H9 (cell line): ENCODE results near the gene HYAL3. TPM values are rescaled to one million over a fixed set of nuclear protein-coding genes. Genes with fewer than 3 reads are reported as not detected.
"Not testable (repeated sequence)": the region's sequence is repeated elsewhere in the genome, so short reads cannot be mapped to it uniquely, and the experiment has no call there.

Source experiments
- DNase-seq: peaks from one replicate; pipeline ENCODE4 v3.0.0-alpha.2; 2017
- H2AFZ ChIP-seq: one replicate; pipeline ENCODE4 v1.6.1; 2013; ENCODE audit warnings: mild to moderate bottlenecking, low read length, control low read depth, moderate library complexity
- H2AK5ac ChIP-seq: 2 replicates; pipeline ENCODE4 v1.6.1; 2013; ENCODE audit warnings: low read length, control low read depth, mixed read lengths; ENCODE audit not compliant: insufficient read length
- H2BK120ac ChIP-seq: one replicate; pipeline ENCODE4 v1.6.1; 2013; ENCODE audit warnings: low read depth, mild to moderate bottlenecking, low read length, control low read depth, inconsistent platforms; ENCODE audit not compliant: poor library complexity, severe bottlenecking
- H2BK12ac ChIP-seq: 2 replicates; pipeline ENCODE4 v1.6.1; 2013; ENCODE audit warnings: low read length, control low read depth, mixed read lengths, low read depth; ENCODE audit not compliant: insufficient read length
- H2BK15ac ChIP-seq: 2 replicates; pipeline ENCODE4 v1.6.1; 2013; ENCODE audit warnings: low read depth, low read length, control low read depth
- H2BK20ac ChIP-seq: one replicate; pipeline ENCODE4 v1.6.1; 2013; ENCODE audit warnings: low read depth, mild to moderate bottlenecking, low read length, control low read depth, inconsistent platforms; ENCODE audit not compliant: poor library complexity, severe bottlenecking
- H2BK5ac ChIP-seq: 2 replicates; pipeline ENCODE4 v1.6.1; 2013; ENCODE audit warnings: low read length, control low read depth, mixed read lengths; ENCODE audit not compliant: insufficient read length
- H3K14ac ChIP-seq: 2 replicates; pipeline ENCODE4 v1.6.1; 2013; ENCODE audit warnings: low read length, control low read depth; ENCODE audit not compliant: insufficient read depth
- H3K18ac ChIP-seq: 2 replicates; pipeline ENCODE4 v1.6.1; 2013; ENCODE audit warnings: low read depth, mild to moderate bottlenecking, mixed read lengths, low read length, control low read depth; ENCODE audit not compliant: insufficient read length
- H3K23ac ChIP-seq: 2 replicates; pipeline ENCODE4 v1.6.1; 2013; ENCODE audit warnings: low read length, control low read depth, mixed read lengths, low read depth; ENCODE audit not compliant: insufficient read length
- H3K23me2 ChIP-seq: 2 replicates; pipeline ENCODE4 v1.6.1; 2013; ENCODE audit warnings: low read depth, mild to moderate bottlenecking, mixed read lengths, low read length, control low read depth; ENCODE audit not compliant: insufficient read length, poor library complexity, severe bottlenecking
- H3K27ac ChIP-seq: 2 replicates; pipeline ENCODE4 v1.5.1; 2013; ENCODE audit warnings: low read length, control low read depth, mixed read lengths, low read depth; ENCODE audit not compliant: insufficient read length
- H3K27me3 ChIP-seq: 2 replicates; pipeline ENCODE4 v1.6.1; 2013; ENCODE audit warnings: low read length, control low read depth, inconsistent platforms; ENCODE audit not compliant: insufficient read depth
- H3K4ac ChIP-seq: 2 replicates; pipeline ENCODE4 v1.6.1; 2013; ENCODE audit warnings: low read depth, mild to moderate bottlenecking, control low read depth, inconsistent platforms, low read length, moderate library complexity
- H3K4me1 ChIP-seq: 2 replicates; pipeline ENCODE4 v1.6.1; 2013; ENCODE audit warnings: low read length, control low read depth, inconsistent platforms; ENCODE audit not compliant: insufficient read depth
- H3K4me2 ChIP-seq: 2 replicates; pipeline ENCODE4 v1.6.1; 2013; ENCODE audit warnings: low read length, control low read depth, mixed read lengths; ENCODE audit not compliant: insufficient read length, insufficient read depth
- H3K56ac ChIP-seq: 2 replicates; pipeline ENCODE4 v1.6.1; 2013; ENCODE audit warnings: low read depth, mild to moderate bottlenecking, mixed read lengths, low read length, control low read depth; ENCODE audit not compliant: insufficient read length
- H3K79me1 ChIP-seq: 2 replicates; pipeline ENCODE4 v1.6.1; 2013; ENCODE audit warnings: low read depth, mild to moderate bottlenecking, moderate library complexity, low read length, control low read depth, inconsistent platforms; ENCODE audit not compliant: insufficient read depth, poor library complexity, severe bottlenecking
- H3K79me2 ChIP-seq: 2 replicates; pipeline ENCODE4 v1.6.1; 2013; ENCODE audit warnings: low read length, control low read depth, inconsistent platforms; ENCODE audit not compliant: insufficient read depth
- H3K9ac ChIP-seq: 2 replicates; pipeline ENCODE4 v1.6.1; 2013; ENCODE audit warnings: low read length, control low read depth, mixed read lengths; ENCODE audit not compliant: insufficient read length; ENCODE audit errors: extremely low read depth
- H3K9me3 ChIP-seq: one replicate; pipeline ENCODE4 v1.6.1; 2013; ENCODE audit warnings: low read depth, low read length, inconsistent platforms; ENCODE audit not compliant: control insufficient read depth
- H3T11ph ChIP-seq: one replicate; pipeline ENCODE4 v1.6.1; 2013; ENCODE audit warnings: mild to moderate bottlenecking, low read length, control low read depth, inconsistent platforms
- H4K20me1 ChIP-seq: one replicate; pipeline ENCODE4 v1.6.1; 2013; ENCODE audit not compliant: control insufficient read depth, insufficient read length, insufficient read depth
- H4K5ac ChIP-seq: 2 replicates; pipeline ENCODE4 v1.6.1; 2013; ENCODE audit warnings: low read depth, mild to moderate bottlenecking, mixed read lengths, low read length, control low read depth; ENCODE audit not compliant: insufficient read length
- H4K8ac ChIP-seq: replicated peaks from 2 replicates; pipeline ENCODE4 v1.6.1; 2013; ENCODE audit warnings: low read length, control low read depth, mixed read lengths, low read depth; ENCODE audit not compliant: insufficient read length
- H4K91ac ChIP-seq: 2 replicates; pipeline ENCODE4 v1.6.1; 2013; ENCODE audit warnings: low read depth, mild to moderate bottlenecking, moderate library complexity, mixed read lengths, low read length, control low read depth; ENCODE audit not compliant: insufficient read length
- H3K27ac Mint-ChIP-seq, 3 experiments: 2 replicates in 2 of 3; 3 replicates in 1 of 3; pipeline ENCODE4 v1.8.0; 2020 to 2021; ENCODE audit warnings: mixed read lengths in 3 of 3, mild to moderate bottlenecking in 1 of 3, moderate library complexity in 1 of 3
- H3K27me3 Mint-ChIP-seq: 2 replicates; pipeline ENCODE4 v1.8.0; 2021; ENCODE audit warnings: low read depth, mild to moderate bottlenecking, moderate library complexity, mixed read lengths
- H3K36me3 Mint-ChIP-seq, 3 experiments: 2 replicates in 2 of 3; 3 replicates in 1 of 3; pipeline ENCODE4 v1.8.0; 2020 to 2021; ENCODE audit warnings: low read depth in 3 of 3, mixed read lengths in 3 of 3; ENCODE audit not compliant: insufficient read depth in 1 of 3
- H3K4me1 Mint-ChIP-seq, 2 experiments: 2 replicates each; pipeline ENCODE4 v1.8.0; 2020; ENCODE audit warnings: mixed read lengths in 2 of 2
- H3K4me3 Mint-ChIP-seq, 2 experiments: 2 replicates in 1 of 2; 3 replicates in 1 of 2; pipeline ENCODE4 v1.8.0; 2020 to 2021; ENCODE audit warnings: mild to moderate bottlenecking in 2 of 2, mixed read lengths in 2 of 2, moderate library complexity in 1 of 2
- H3K9me3 Mint-ChIP-seq, 2 experiments: 2 replicates in 1 of 2; 3 replicates in 1 of 2; pipeline ENCODE4 v1.8.0; 2020; ENCODE audit warnings: mild to moderate bottlenecking in 2 of 2, mixed read lengths in 2 of 2, moderate library complexity in 1 of 2
- WGBS: extraction: QIAGEN DNeasy Blood & Tissue Kit; methylation state at CpG from one replicate; pipeline ENCODE4 v1.1.7; 2013; ENCODE audit warnings: missing lambda C conversion rate, low lambda C conversion rate, mixed read lengths; ENCODE audit not compliant: insufficient read length; ENCODE audit errors: extremely low coverage; 5-methylcytosine and 5-hydroxymethylcytosine counted together
- total RNA-seq: library from RNA; stranded (reverse); gene quantifications from 2 replicates; pipeline ENCODE4 v1.2.1, GENCODE V29; 2021
- TF ChIP-seq, protein P1 (sequence below): fragments of 200-600 bp; sonication (generic); conservative IDR thresholded peaks from 3 replicates; pipeline ENCODE4 v1.8.0; 2021; ENCODE audit warnings: antibody characterized with exemption, mild to moderate bottlenecking

HYAL3 gene
- total RNA-seq, 1 experiment from 2014 or later, result 3.1 TPM

DNA sequence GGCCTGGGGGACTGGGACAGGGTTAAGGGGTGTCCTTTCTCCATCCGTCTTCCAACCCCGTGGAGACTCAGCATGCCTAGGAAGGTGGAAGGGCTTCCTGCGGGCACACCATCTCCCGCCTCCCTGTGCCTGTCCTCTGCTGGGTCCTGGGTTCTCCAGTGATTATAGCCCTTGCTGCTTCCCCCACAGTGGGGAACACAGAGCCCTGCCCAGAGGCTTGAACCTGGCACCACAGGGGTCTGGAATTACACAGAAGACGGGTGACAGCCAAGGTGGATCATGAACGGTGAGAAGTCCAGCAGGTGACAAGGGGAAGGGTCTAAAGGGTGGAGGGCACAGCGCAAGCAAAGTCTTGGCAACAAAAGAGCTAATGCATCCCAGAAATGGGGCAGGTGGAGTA, 36.4 kb downstream of the HYAL3 start:
- peak overlapping the region in 2 of 3 experiments; percentile 26 to 73; a peak in 2 of 7 replicates for H3K27ac Mint-ChIP-seq

GRCh38 chr3:50262200-50262599, 37.0 kb downstream of the HYAL3 start:
- not testable (repeated sequence) for H3K18ac ChIP-seq, H3K4ac ChIP-seq, H3T11ph ChIP-seq, H3K27ac ChIP-seq, H3K9me3 Mint-ChIP-seq, H3K56ac ChIP-seq, H3K27me3 Mint-ChIP-seq, H3K23ac ChIP-seq, H3K14ac ChIP-seq, H3K79me2 ChIP-seq, H3K9ac ChIP-seq, H3K4me1 ChIP-seq, H2AFZ ChIP-seq, H3K79me1 ChIP-seq, H4K8ac ChIP-seq, H4K91ac ChIP-seq, H2BK15ac ChIP-seq, H4K20me1 ChIP-seq, H2AK5ac ChIP-seq, H2BK120ac ChIP-seq, H3K27me3 ChIP-seq, H3K9me3 ChIP-seq, H2BK5ac ChIP-seq, H2BK20ac ChIP-seq, H3K23me2 ChIP-seq, H3K4me3 Mint-ChIP-seq, H3K27ac Mint-ChIP-seq, H2BK12ac ChIP-seq, H3K4me2 ChIP-seq, DNase-seq, H4K5ac ChIP-seq
- H3K4me1 Mint-ChIP-seq, result peaks cover 38 to 69% of the 10 kb centered on the region in 2 experiments
- H3K36me3 Mint-ChIP-seq, result peaks cover 7 to 19% (median 17%) of the 10 kb centered on the region in 3 experiments; a peak in 6 of 7 replicates
- WGBS, result no CpG with 5 or more reads among the region's 4 CpGs

More for the DNA sequence above, 36.4 kb downstream of the HYAL3 start:
- Histone ChIP-seq H4K5ac (no peak overlapping the region), H3K79me1 (no peaks in the 10 kb centered on the region), H3T11ph (no peak overlapping the region), H3K56ac (no peak overlapping the region), H3K79me2 (no peaks in the 10 kb centered on the region), H3K9ac (no peak overlapping the region), H2BK5ac (no peak overlapping the region), H3K27ac (no peak overlapping the region), H4K91ac (no peak overlapping the region), H2BK15ac (no peak overlapping the region), H3K4me2 (no peak overlapping the region), H2AFZ (no peak overlapping the region), H3K14ac (no peak overlapping the region), H3K18ac (no peak overlapping the region), H2BK20ac (no peak overlapping the region), H2BK120ac (no peak overlapping the region), H3K27me3 (no peaks in the 10 kb centered on the region), H3K4me1 (peaks cover 3% of the 10 kb centered on the region; the same call in 1 of the 2 replicates), H4K20me1 (no peaks in the 10 kb centered on the region), H2BK12ac (no peak overlapping the region), H3K9me3 (no peaks in the 10 kb centered on the region), H3K23ac (no peak overlapping the region), H3K23me2 (no peaks in the 10 kb centered on the region), H4K8ac (no peak overlapping the region), H2AK5ac (no peak overlapping the region), H3K4ac (no peak overlapping the region)
- Mint-ChIP-seq H3K4me3 (peak overlapping the region in 1 of 2 experiments; percentile 17; a peak in 1 of 5 replicates), H3K9me3 (no peaks in the 10 kb centered on the region), H3K4me1 (peaks cover 40 to 69% of the 10 kb centered on the region in 2 experiments), H3K27me3 (peaks cover 1% of the 10 kb centered on the region; the same call in 1 of the 2 replicates), H3K36me3 (peaks cover 2 to 13% (median 12%) of the 10 kb centered on the region in 3 experiments; a peak in 5 of 7 replicates)
- TF ChIP-seq, protein P1, sequence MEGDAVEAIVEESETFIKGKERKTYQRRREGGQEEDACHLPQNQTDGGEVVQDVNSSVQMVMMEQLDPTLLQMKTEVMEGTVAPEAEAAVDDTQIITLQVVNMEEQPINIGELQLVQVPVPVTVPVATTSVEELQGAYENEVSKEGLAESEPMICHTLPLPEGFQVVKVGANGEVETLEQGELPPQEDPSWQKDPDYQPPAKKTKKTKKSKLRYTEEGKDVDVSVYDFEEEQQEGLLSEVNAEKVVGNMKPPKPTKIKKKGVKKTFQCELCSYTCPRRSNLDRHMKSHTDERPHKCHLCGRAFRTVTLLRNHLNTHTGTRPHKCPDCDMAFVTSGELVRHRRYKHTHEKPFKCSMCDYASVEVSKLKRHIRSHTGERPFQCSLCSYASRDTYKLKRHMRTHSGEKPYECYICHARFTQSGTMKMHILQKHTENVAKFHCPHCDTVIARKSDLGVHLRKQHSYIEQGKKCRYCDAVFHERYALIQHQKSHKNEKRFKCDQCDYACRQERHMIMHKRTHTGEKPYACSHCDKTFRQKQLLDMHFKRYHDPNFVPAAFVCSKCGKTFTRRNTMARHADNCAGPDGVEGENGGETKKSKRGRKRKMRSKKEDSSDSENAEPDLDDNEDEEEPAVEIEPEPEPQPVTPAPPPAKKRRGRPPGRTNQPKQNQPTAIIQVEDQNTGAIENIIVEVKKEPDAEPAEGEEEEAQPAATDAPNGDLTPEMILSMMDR, result no peak
- DNase-seq, result no peak
- WGBS, result no CpG with 5 or more reads among the region's 7 CpGs
